HUES6 (cell line): Measurements from ENCODE around the gene MCIDAS.

Source experiments
- H3K27ac ChIP-seq: 2 replicates; pipeline ENCODE4 v1.7.0; 2013; ENCODE audit warnings: low read depth, mild to moderate bottlenecking, low read length, inconsistent platforms
- H3K27me3 ChIP-seq: 2 replicates; pipeline ENCODE4 v1.6.1; 2013; ENCODE audit warnings: low read length; ENCODE audit not compliant: control insufficient read depth, insufficient read depth
- H3K36me3 ChIP-seq: 2 replicates; pipeline ENCODE4 v1.6.1; 2013; ENCODE audit warnings: low read length; ENCODE audit not compliant: control insufficient read depth, insufficient read depth
- H3K4me1 ChIP-seq: 2 replicates; pipeline ENCODE4 v1.6.1; 2013; ENCODE audit warnings: low read length; ENCODE audit not compliant: control insufficient read depth, insufficient read depth
- H3K4me3 ChIP-seq: 2 replicates; pipeline ENCODE4 v1.5.1; 2013; ENCODE audit warnings: low read depth, low read length
- H3K9ac ChIP-seq: one replicate; pipeline ENCODE4 v1.6.1; 2013; ENCODE audit warnings: mild to moderate bottlenecking, low read length
- H3K9me3 ChIP-seq: 2 replicates; pipeline ENCODE4 v1.6.1; 2013; ENCODE audit warnings: low read depth, low read length; ENCODE audit not compliant: control insufficient read depth, insufficient read depth

MCIDAS gene

GRCh38 chr5:55226934-55227663 lies at the start of gene MCIDAS:
TSS of gene MCIDAS (minus strand) at chr5:55227315. CDS start at chr5:55227138, 177 bp downstream.
- peak within 1 kb of the TSS; percentile 65 for H3K4me3 ChIP-seq
- peaks cover 30% of the 10 kb centered on the region for H3K4me1 ChIP-seq
- peaks cover 100% of the 10 kb centered on the region for H3K27me3 ChIP-seq
- peak within 1 kb of the TSS; percentile 1 for H3K9ac ChIP-seq
- H3K36me3 ChIP-seq: no peaks in the 10 kb centered on the region
- H3K9me3 ChIP-seq: no peaks in the 10 kb centered on the region
- H3K27ac ChIP-seq: no peak within 1 kb of the TSS

GRCh38 chr5:55276771-55277170 lies 49.7 kb upstream of the MCIDAS start:
- H3K9me3 ChIP-seq: no peaks in the 10 kb centered on the region
- no peak overlapping the region for H3K9ac ChIP-seq

DNA sequence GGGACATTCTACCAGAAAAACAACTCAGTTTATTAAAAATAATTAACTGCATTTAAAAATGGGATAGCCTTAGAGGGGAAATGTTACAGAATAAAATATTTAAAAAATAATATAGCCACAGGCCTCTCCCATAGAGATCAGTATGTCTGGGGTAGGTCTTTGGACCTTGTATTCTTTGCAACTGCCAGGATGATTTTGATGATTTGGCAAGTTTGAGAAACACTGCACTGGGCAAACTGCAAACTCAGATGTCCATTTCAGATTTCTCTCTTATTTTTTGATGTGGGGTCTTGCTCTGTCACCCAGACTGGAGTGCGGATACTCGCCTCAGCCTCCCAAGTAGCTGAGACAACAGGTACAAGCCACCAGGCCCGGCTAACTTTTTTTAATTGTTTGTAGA lies 31.2 kb upstream of the MCIDAS start:
- no peak overlapping the region for H3K27ac ChIP-seq
- peaks cover 68% of the 10 kb centered on the region for H3K36me3 ChIP-seq
- H3K4me3 ChIP-seq: no peak overlapping the region
- H3K9me3 ChIP-seq: no peaks in the 10 kb centered on the region
- H3K4me1 ChIP-seq: peaks cover 5% of the 10 kb centered on the region
- no peak overlapping the region for H3K9ac ChIP-seq
- no peaks in the 10 kb centered on the region for H3K27me3 ChIP-seq

More at GRCh38 chr5:55276771-55277170, 49.7 kb upstream of the MCIDAS start:
- no peaks in the 10 kb centered on the region for H3K27me3 ChIP-seq
- no peak overlapping the region for H3K4me3 ChIP-seq
- H3K27ac ChIP-seq: no peak overlapping the region
- H3K36me3 ChIP-seq: peaks cover 82% of the 10 kb centered on the region
- no peaks in the 10 kb centered on the region for H3K4me1 ChIP-seq

- H3K4me3 ChIP-seq: no peak overlapping the region
- no peak overlapping the region for H3K9ac ChIP-seq
- H3K9me3 ChIP-seq: no peaks in the 10 kb centered on the region
- H3K27me3 ChIP-seq: no peaks in the 10 kb centered on the region
- H3K36me3 ChIP-seq: peaks cover 40% of the 10 kb centered on the region
- peaks cover 5% of the 10 kb centered on the region for H3K4me1 ChIP-seq
- H3K27ac ChIP-seq: no peak overlapping the region
Measured at GRCh38 chr5:55254802-55255201, 27.7 kb upstream of the MCIDAS start.

DNA sequence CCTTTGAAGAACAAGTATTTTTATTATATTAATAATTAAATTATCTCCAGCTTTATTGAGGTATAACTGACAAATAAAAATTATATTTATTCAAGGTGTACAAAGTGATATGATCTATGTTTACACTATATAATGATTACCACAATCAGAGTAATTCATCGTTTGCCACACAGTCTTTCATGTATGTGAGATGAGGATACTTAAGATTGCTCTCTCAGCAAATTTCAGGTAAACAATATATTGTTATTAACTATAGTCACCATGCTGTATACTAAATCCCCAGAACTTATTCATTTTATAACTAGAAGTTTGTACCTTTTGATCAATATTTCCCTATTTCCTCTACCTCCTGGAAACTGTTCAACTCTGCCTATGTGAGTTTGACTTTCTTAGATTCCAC lies 22.9 kb upstream of the MCIDAS start:
- Histone ChIP-seq H3K4me3 (no peak overlapping the region), H3K36me3 (peaks cover 9% of the 10 kb centered on the region), H3K4me1 (no peaks in the 10 kb centered on the region), H3K9ac (no peak overlapping the region), H3K27ac (no peak overlapping the region), H3K27me3 (no peaks in the 10 kb centered on the region), H3K9me3 (peaks cover 4% of the 10 kb centered on the region; the same call in 1 of the 2 replicates)

GRCh38 chr5:55241746-55242145 lies 14.6 kb upstream of the MCIDAS start:
- Histone ChIP-seq H3K36me3 (no peaks in the 10 kb centered on the region), H3K4me1 (no peaks in the 10 kb centered on the region), H3K9me3 (no peaks in the 10 kb centered on the region), H3K9ac (no peak overlapping the region), H3K27ac (no peak overlapping the region), H3K27me3 (peaks cover 29% of the 10 kb centered on the region), H3K4me3 (no peak overlapping the region)

GRCh38 chr5:55236800-55237199 lies 9.7 kb upstream of the MCIDAS start:
- Histone ChIP-seq H3K9ac (no peak overlapping the region), H3K27me3 (peaks cover 75% of the 10 kb centered on the region), H3K36me3 (no peaks in the 10 kb centered on the region), H3K9me3 (no peaks in the 10 kb centered on the region), H3K4me1 (peaks cover 14% of the 10 kb centered on the region), H3K27ac (no peak overlapping the region), H3K4me3 (no peak overlapping the region)

- H3K27me3 ChIP-seq: peaks cover 92% of the 10 kb centered on the region
- H3K4me1 ChIP-seq: peaks cover 25% of the 10 kb centered on the region
- H3K9ac ChIP-seq: no peak overlapping the region
- H3K4me3 ChIP-seq: peak overlapping the region; percentile 65
- H3K27ac ChIP-seq: no peak overlapping the region
- H3K9me3 ChIP-seq: no peaks in the 10 kb centered on the region
- no peaks in the 10 kb centered on the region for H3K36me3 ChIP-seq
Measured at GRCh38 chr5:55234121-55234700, 7.1 kb upstream of the MCIDAS start.

DNA sequence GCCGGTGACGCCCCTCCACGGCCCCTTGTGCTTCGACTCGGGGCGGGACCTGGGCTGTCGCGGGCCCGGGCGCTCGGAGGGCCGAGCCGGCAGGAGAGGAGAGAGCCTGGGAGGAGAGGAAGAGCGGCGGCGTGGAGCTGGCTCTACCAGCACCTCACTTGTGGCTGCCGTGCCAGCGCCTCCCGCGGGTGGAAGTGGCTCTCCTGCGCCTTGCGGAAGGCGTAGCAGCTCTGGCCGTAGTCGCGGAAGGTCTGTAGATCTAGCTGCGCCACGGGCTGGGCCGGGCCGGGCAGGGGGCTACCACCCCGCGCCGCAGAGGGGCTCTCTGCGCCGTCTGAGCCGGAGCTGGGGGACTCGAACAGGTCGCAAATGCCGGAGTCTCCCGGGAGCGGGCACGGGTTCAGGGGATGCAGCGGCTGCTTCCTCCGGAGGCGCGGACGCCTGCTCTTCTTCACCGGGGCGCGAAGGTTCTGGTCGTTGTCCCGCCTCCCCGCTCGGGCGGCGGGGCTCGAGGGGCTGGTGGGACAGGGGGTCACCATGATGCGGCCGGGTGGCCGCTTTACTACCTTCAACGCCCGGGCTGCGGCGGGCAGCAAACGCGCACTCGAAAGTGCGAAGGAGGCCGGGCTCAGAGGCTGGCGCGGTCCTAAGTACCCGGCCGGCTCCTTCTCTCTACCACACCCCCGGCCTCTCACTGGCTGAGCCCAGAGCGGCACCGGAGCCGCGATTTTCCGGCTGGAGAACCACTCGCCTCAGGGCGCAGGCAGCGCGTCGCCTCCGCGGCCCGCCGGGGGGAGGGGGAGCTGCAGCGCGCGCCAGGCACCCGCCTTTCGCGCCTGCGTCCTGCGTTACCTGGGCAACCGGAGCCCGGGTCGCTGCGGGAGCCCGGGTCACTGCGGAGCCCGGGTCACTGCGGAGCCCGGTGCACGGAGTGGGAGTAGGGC lies 6.1 kb upstream of the MCIDAS start, which contains the start of gene CCNO:
Gene CCNO (minus strand): TSS at position 624 of the 944 bp plus-strand sequence. CDS start 85 bp downstream, at position 539.
- H3K36me3 ChIP-seq: no peaks in the 10 kb centered on the region
- H3K4me1 ChIP-seq: peaks cover 25% of the 10 kb centered on the region
- peaks cover 95% of the 10 kb centered on the region for H3K27me3 ChIP-seq
- no peaks in the 10 kb centered on the region for H3K9me3 ChIP-seq
- H3K27ac ChIP-seq: no peak within 1 kb of the TSS
- H3K4me3 ChIP-seq: peak within 1 kb of the TSS; percentile 65
- H3K9ac ChIP-seq: peak within 1 kb of the TSS; percentile 17

- Histone ChIP-seq H3K36me3 (no peaks in the 10 kb centered on the region), H3K27ac (no peak overlapping the region), H3K9ac (peak overlapping the region; percentile 17), H3K4me1 (peaks cover 32% of the 10 kb centered on the region), H3K4me3 (peak overlapping the region; percentile 65), H3K9me3 (no peaks in the 10 kb centered on the region), H3K27me3 (peaks cover 97% of the 10 kb centered on the region)
Measured at GRCh38 chr5:55232271-55232984, 5.3 kb upstream of the MCIDAS start.
